GM19043 (cell line): ENCODE results near the gene ARF1.
A peak's percentile ranks its signal among the peaks of the same experiment; 100 is the strongest.

ENCODE experiments used
- ATAC-seq: cut with Tn5 transposase; IDR thresholded peaks from one replicate; pipeline ENCODE4 v1.9.1; 2021; ENCODE audit warnings: low read depth; ENCODE audit not compliant: unreplicated experiment

ARF1 gene

GRCh38 chr1:228068359-228068758 lies 14.1 kb upstream of the ARF1 start:
- no peak for ATAC-seq

GRCh38 chr1:228070173-228070572 lies 12.3 kb upstream of the ARF1 start:
- ATAC-seq: no peak

- no peak for ATAC-seq
These were observed 11.7 kb upstream of the ARF1 start for GRCh38 chr1:228070851-228071250.

GRCh38 chr1:228071839-228072657 lies 10.5 kb upstream of the ARF1 start:
- ATAC-seq: no peak

- ATAC-seq: no peak
These were observed 9.9 kb upstream of the ARF1 start for GRCh38 chr1:228072658-228073043.

GRCh38 chr1:228073061-228073856 lies 9.2 kb upstream of the ARF1 start:
- no peak for ATAC-seq

GRCh38 chr1:228073857-228074545 lies 8.5 kb upstream of the ARF1 start:
- no peak for ATAC-seq

GRCh38 chr1:228074954-228075730 lies 7.4 kb upstream of the ARF1 start:
- ATAC-seq: no peak

GRCh38 chr1:228075801-228076271 lies 6.7 kb upstream of the ARF1 start:
- no peak for ATAC-seq

- no peak for ATAC-seq
These were observed 5.6 kb upstream of the ARF1 start for GRCh38 chr1:228076796-228077430.

GRCh38 chr1:228077565-228078330 lies 4.8 kb upstream of the ARF1 start:
- ATAC-seq: no peak

- no peak for ATAC-seq
These were observed 3.5 kb upstream of the ARF1 start for GRCh38 chr1:228079013-228079412.

- ATAC-seq: no peak
These were observed 2.8 kb upstream of the ARF1 start for GRCh38 chr1:228079601-228080263.

GRCh38 chr1:228081144-228081543 lies 1.4 kb upstream of the ARF1 start:
- no peak for ATAC-seq

- peak; percentile 9 for ATAC-seq
These were observed 812 bp upstream of the ARF1 start for GRCh38 chr1:228081578-228082213.

- ATAC-seq: peak; percentile 4
These were observed 686 bp downstream of the ARF1 start for GRCh38 chr1:228082918-228083870.

- ATAC-seq: no peak
These were observed 1.4 kb downstream of the ARF1 start for GRCh38 chr1:228083871-228084278.
